NCI-H1436 treated with DMSO at 0.1 percent for 48 hours (cell line): ENCODE results near the gene FBXL13.
A peak's percentile ranks its signal among the peaks of the same experiment; 100 is the strongest.
"Not testable (repeated sequence)": the region's sequence is repeated elsewhere in the genome, so short reads cannot be mapped to it uniquely, and the experiment has no call there.

Experiments used
- DNase-seq: peaks from one replicate; lab custom pipeline; 2025; lab: John Stamatoyannopoulos, UW

FBXL13 gene

GRCh38 chr7:103023578-103023977 lies 51.0 kb downstream of the FBXL13 start:
- DNase-seq, result not testable (repeated sequence)

- DNase-seq, result not testable (repeated sequence)
Measured at GRCh38 chr7:103021490-103021889, 53.1 kb downstream of the FBXL13 start.

GRCh38 chr7:103020876-103021275 lies 53.7 kb downstream of the FBXL13 start:
- not testable (repeated sequence) for DNase-seq

DNA sequence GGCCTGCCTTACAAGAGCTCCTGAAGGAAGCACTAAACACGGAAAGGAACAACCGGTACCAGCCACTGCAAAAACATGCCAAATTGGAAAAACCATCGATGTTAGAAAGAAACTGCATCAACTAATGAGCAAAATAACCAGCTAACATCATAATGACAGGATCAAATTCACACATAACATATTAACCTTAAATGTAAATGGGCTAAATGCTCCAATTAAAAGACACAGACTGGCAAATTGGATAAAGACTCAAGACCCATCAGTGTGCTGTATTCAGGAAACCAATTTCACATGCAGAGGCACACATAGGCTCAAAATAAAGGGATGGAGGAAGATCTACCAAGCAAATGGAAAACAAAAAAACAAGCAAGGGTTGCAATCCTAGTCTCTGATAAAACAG lies 56.3 kb downstream of the FBXL13 start:
- DNase-seq, result not testable (repeated sequence)

DNA sequence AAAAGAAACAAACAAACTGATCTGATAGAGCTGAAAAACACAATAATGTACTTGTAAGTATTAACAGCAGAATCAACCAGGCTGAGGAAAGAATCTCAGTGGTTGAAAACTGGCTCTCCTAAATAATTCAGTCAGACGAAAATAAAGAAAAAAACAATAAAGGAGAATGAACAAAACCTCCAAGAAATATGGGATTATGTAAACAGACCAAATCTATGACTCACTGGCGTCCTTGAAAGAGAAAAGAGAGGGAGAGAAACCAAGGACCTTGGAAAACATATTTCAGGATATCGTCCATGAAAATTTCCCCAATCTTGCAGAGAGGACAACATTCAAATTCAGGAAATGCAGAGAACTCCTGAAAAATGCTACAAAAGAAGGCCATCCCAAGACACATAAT lies 62.9 kb downstream of the FBXL13 start:
- DNase-seq, result no peak

- no peak for DNase-seq
Measured at GRCh38 chr7:103010211-103010610, 64.4 kb downstream of the FBXL13 start.

DNA sequence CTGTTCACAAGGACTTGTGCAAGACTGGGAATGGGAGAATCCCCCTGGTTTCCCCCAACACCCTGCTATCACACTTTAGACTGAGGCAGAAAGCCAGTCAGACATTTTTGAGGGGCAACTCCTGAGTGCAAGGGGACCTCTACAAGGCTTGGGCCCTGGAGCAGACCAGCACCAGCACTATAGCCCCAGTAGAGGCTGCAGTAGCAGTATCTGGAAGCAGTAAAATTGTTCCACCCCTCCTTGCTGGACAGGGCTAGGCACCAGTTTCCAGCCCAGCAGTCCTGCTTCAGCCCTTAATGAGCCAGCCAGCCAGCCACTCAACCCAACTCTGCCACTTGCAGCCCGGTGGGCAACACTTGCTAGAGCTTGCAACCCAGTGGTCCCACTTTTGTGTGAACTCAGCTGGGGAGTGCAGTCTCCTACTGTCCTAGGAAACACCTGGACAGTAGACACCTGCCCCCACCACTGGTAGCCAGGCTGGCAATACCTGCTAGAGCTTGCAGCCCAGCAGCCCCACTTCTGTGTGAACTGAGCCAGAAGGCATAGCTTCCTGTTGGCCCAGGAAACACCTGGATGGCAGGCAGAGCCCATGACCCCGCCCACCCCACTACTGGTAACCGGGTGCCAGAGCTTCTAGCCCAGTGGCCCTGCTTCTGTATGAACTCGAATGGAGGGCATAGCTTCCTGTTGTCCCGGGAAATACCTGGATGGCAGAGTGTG lies 65.0 kb downstream of the FBXL13 start:
- DNase-seq, result no peak

DNA sequence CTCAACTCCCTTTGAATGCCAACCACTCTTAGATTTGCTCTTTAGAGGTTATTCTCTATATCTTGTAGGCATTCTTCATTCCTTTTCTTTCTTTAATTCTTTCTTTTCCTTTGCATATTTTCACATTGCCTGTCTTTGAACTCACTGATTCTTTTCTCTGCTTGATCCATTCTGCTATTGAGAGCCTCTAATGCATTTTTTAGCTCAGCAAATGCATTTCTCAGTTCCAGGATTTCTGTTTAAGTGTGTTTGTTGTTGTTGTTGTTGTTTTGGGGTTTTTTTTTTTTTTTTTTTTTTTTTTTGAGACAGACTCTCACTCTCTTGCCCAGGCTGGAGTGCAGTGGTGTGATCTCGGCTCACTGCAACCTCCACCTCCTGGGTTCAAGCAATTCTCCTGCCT lies 71.6 kb downstream of the FBXL13 start:
- no peak for DNase-seq

DNA sequence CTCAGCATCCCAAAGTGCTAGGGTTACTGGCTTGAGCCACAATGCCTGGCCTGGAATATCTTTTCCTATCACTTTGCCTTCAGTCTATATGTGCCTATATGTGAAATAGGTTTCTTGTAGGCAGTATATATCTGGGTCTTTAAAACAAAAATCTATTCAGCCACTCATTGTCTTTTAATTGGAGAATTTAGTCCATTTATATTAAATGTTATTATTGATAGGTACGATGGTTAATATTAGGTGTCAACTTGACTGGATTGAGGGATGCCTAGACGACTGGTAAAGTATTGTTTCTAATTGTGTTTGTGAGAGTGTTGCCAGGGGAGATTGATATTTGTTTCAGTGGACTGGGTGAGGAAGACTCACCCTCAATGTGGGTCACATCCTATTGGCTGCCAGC lies 73.4 kb downstream of the FBXL13 start:
- no peak for DNase-seq

- no peak for DNase-seq
Measured at GRCh38 chr7:102996957-102997356, 77.6 kb downstream of the FBXL13 start.

- not testable (repeated sequence) for DNase-seq
Measured at GRCh38 chr7:102995609-102996008, 79.0 kb downstream of the FBXL13 start.

DNA sequence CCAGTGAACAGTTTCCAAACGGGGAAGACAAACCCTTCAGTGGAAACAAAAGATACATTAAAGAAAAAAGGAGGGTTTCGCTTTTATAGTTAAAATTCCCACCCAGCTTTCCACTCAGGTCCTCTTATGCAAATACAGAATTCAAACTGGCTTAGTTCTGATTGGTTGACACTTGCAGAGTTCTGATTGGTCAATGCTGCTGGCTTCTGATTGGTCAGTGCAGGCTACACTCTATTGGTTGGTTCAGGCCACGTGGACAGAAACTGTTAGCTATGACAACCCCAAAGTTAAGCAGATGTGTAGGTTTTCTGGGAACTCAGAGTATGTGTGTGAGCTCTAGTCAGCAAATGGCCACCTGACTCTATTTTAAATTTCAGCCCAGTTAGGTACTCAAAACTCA lies 80.0 kb downstream of the FBXL13 start:
- no peak for DNase-seq

DNA sequence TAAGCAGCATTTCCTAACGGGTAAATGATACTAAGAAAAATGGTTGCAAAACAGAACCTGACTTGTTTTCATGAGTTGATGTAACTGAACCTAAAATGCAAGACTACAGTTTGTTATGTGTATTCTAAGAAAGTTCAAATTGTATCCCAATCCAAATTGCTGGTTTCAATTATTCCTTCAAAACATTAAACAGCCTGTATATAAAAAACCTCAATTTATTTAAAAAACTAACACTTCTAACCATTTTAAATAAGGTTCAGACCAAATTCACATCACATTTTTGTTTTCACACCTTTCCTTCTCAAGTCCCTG lies 80.9 kb downstream of the FBXL13 start:
- no peak for DNase-seq

GRCh38 chr7:102992938-102993717 lies 81.5 kb downstream of the FBXL13 start:
- DNase-seq, result no peak

DNA sequence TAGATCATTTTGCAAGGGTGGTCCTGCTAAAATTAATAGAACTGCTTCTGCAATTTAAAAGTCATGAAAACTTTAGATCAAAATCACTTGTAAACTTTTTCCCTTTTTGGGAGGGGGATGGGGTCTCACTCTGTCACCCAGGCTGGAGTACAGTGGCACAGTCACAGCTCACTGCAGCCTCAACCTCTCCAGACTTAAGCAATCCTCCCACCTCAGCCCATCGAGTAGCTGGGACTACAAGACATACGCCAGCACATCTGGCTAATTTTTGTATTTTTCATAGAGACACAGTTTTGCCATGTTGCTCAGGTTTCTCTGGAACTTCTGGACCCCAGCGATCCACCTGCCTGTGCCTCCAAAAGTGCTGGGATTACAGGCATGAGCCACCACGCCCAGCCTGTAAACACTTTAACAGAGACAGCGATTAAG lies 82.1 kb downstream of the FBXL13 start:
- DNase-seq, result no peak

GRCh38 chr7:102991540-102992214 lies 82.9 kb downstream of the FBXL13 start:
- peak; percentile 64 for DNase-seq

- no peak for DNase-seq
Measured at GRCh38 chr7:102991077-102991539, 83.5 kb downstream of the FBXL13 start.

DNA sequence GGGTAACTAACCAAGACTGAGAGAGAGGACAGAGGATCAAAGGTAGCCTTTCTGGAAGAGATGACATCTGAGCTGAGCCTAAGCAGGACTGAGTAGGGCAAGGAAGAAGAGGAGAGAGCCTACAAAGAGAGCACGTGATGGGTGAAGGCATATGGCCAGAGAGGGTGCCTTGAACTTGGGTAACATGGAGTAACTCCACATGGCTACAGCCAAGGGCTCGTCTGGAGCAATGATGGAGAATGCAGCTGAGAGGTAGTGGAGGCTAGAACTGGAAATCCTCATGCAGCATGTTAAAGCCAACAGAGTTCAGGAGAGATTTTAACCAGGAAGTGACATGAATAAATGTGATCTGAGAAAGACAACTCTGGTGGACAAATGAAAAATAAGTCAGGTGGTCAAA lies 84.0 kb downstream of the FBXL13 start:
- DNase-seq, result no peak

DNA sequence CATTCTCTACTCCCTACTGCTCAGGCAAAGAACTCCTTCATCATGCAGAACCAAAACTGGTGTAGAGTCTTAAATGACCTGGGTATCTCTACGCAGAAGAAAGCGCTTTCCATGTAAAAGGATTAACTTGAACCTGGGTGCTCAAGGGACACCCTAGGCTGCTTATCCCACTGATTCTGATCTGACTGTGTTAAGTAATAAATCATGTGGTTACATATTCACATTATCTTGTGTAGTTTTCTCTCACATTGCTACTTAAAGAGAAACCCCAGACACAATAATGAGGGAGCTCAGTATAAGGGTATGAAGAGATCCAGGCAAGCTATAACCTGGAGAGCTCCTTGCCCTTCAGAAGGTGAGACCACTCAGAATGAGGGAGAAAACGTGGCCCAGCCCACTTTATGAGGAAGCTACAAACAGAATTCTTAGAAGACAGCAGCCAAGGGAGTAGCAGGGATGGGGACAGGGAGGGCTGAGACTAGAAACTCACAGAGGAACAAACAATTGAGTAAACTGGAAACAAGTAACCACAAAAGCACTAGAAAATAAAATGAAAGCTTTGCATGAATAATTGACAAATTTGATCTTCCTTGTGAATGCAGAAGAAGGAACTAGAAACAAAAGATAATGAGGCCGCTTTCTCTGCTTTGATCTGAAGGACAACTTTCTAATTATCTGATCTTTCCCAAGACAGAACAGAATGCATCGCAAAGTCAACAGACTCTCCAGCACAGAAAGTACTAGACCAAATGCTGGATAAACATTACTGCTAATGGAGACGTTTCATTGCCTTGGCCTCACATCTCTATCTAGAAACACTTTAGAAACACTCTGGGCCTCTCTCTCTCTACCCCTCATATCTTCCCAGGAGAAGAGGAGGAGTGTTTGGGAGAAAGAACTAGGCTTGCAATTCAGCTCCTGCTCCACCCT lies 85.7 kb downstream of the FBXL13 start:
- no peak for DNase-seq

DNA sequence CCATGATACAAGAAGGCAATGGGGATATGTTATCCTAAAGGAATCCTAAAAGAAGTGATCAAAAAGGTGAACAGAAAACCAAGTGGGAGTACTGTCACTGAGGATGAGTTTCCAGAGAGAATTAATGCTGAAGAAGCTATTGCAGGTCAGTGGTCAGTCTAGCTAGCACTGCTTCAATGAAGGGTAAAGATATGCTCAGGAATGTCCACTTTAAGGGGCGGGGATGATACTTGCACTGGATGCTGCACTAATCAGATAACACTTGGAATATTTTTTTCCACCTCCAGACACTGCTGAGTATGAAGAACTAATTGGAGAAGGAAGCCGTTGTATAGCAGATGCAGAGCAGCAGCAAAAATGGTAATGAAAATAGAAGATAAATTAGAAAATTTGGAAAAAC lies 86.5 kb downstream of the FBXL13 start:
- no peak for DNase-seq

DNA sequence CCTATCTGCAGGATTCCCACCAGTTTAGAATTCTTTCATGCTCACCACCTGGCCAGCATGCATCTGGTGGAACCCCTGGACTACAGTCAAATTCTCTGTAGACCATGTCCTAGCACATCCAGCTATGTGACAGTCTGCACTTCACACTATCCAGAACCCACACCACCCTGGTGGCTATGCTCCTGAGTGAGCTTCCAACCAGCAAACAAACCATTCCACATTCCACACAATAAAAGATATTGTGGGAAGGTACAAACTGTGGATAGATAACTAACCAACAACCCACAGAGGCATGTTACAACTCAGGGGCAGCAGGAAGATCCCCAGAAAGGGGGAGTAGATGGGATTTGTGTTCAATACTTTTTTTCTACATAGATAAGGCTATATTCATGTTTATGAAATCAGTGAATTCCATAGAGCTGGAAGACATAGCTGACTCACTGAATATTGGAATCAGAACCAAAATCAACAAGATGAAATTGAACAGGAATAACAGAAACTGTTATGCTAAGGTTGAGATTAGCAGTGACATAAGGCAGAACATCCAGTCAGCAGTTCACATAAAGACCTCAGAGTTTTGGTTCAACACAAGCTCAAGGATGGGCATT lies 89.3 kb downstream of the FBXL13 start:
- DNase-seq, result no peak
